Measurements from ENCODE around the gene CNTN2.

CNTN2 gene

GRCh38 chr1:205047764-205048231 is 4.8 kb downstream of the CNTN2 start:
- Histone ChIP-seq H3K27me3 (ENCODE audit: insufficient read depth, low read length) (peaks cover 59% of the 10 kb centered on the region), H3K4me1 (ENCODE audit: insufficient read depth, low read length) (peaks cover 6% of the 10 kb centered on the region), H2AFZ (ENCODE audit: low read depth, low read length) (no peak overlapping the region)

DNA sequence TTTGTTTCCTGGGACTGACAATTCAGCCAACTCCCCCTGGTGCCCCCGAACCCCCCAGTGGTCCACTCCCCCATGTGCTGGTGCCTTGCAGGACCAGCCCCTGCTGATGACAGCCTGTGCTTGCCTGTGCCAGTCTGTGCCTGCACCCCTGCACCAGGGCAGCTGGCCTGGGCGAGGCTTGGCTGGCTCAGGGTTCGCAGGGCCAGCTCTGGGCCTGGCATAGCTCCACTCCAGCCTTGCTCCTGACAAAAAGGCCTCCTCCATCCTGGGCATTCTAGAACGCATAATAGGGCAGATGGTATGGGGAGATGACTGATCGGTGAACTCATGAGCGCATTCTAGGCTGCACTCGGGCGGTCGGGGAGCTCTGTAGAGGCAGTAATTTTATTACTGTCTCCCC is 5.4 kb downstream of the CNTN2 start:
- no peak overlapping the region for H2AFZ ChIP-seq (ENCODE audit: low read depth, low read length)
- H3K4me3 ChIP-seq (ENCODE audit: low read length), result no peak overlapping the region
- H3K9me3 ChIP-seq (ENCODE audit: low read length), result no peaks in the 10 kb centered on the region
- no peaks in the 10 kb centered on the region for H3K36me3 ChIP-seq (ENCODE audit: insufficient read depth, low read length)
- H3K27me3 ChIP-seq (ENCODE audit: insufficient read depth, low read length), result peaks cover 60% of the 10 kb centered on the region
- peaks cover 2% of the 10 kb centered on the region for H3K4me1 ChIP-seq (ENCODE audit: insufficient read depth, low read length)

More at GRCh38 chr1:205047764-205048231, 4.8 kb downstream of the CNTN2 start:
- Histone ChIP-seq H3K4me3 (ENCODE audit: low read length) (no peak overlapping the region), H3K9me3 (ENCODE audit: low read length) (no peaks in the 10 kb centered on the region), H3K36me3 (ENCODE audit: insufficient read depth, low read length) (no peaks in the 10 kb centered on the region)

DNA sequence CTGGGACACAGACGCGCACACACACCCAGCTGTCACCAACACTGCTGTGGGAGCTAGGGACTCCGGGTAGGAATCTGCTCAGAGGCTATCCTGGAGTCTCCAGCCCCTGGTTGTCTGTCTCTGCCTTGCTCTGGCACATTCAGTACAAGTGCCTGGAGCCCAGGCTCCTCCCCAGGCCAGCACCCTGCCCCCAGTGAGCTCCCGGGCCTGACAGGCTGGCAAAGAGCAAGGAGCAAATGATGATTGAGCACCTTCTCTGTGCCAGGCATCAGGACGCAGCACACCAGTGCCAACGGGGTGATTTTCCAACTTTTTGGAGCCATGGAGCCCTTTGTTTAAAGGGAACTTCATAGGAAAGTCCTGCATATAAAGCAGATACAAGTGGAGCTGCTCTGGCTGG is 6.5 kb downstream of the CNTN2 start:
- H2AFZ ChIP-seq (ENCODE audit: low read depth, low read length), result no peak overlapping the region
- no peak overlapping the region for H3K4me3 ChIP-seq (ENCODE audit: low read length)
- peaks cover 54% of the 10 kb centered on the region for H3K27me3 ChIP-seq (ENCODE audit: insufficient read depth, low read length)
- H3K36me3 ChIP-seq (ENCODE audit: insufficient read depth, low read length), result no peaks in the 10 kb centered on the region
- no peaks in the 10 kb centered on the region for H3K4me1 ChIP-seq (ENCODE audit: insufficient read depth, low read length)
- H3K9me3 ChIP-seq (ENCODE audit: low read length), result no peaks in the 10 kb centered on the region

DNA sequence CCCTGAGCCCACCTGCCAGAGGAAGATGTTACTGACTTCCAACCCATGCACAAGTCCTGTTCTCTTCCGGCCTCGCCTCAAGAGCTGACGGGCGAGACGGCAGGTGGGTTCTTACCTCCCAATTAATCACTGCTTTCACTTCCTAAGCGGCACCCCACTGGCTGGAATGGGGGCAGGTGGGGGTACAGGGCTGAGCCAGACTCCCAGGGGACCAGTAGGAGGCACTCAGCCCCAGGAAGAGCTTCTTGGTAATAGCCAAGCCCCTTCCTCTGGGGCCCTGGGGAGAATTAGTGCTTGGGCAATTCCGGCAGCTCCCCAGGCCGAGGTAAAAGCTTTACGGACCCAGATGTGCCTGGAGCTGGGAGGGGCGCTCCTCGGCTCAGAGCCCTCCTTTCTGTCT is 9.7 kb downstream of the CNTN2 start:
- Histone ChIP-seq H3K4me1 (ENCODE audit: insufficient read depth, low read length) (no peaks in the 10 kb centered on the region), H3K27me3 (ENCODE audit: insufficient read depth, low read length) (peaks cover 31% of the 10 kb centered on the region), H3K36me3 (ENCODE audit: insufficient read depth, low read length) (no peaks in the 10 kb centered on the region)

GRCh38 chr1:205053296-205053695 is 10.3 kb downstream of the CNTN2 start:
- Histone ChIP-seq H2AFZ (ENCODE audit: low read depth, low read length) (no peak overlapping the region), H3K4me3 (ENCODE audit: low read length) (no peak overlapping the region), H3K36me3 (ENCODE audit: insufficient read depth, low read length) (no peaks in the 10 kb centered on the region), H3K9me3 (ENCODE audit: low read length) (no peaks in the 10 kb centered on the region), H3K27me3 (ENCODE audit: insufficient read depth, low read length) (peaks cover 26% of the 10 kb centered on the region), H3K4me1 (ENCODE audit: insufficient read depth, low read length) (no peaks in the 10 kb centered on the region)

More for the DNA sequence above, 9.7 kb downstream of the CNTN2 start:
- Histone ChIP-seq H3K9me3 (ENCODE audit: low read length) (no peaks in the 10 kb centered on the region), H3K4me3 (ENCODE audit: low read length) (no peak overlapping the region), H2AFZ (ENCODE audit: low read depth, low read length) (no peak overlapping the region)

GRCh38 chr1:205054013-205054412 is 11.0 kb downstream of the CNTN2 start:
- Histone ChIP-seq H3K4me3 (ENCODE audit: low read length) (no peak overlapping the region), H3K36me3 (ENCODE audit: insufficient read depth, low read length) (no peaks in the 10 kb centered on the region), H2AFZ (ENCODE audit: low read depth, low read length) (no peak overlapping the region), H3K27me3 (ENCODE audit: insufficient read depth, low read length) (peaks cover 23% of the 10 kb centered on the region), H3K4me1 (ENCODE audit: insufficient read depth, low read length) (no peaks in the 10 kb centered on the region), H3K9me3 (ENCODE audit: low read length) (no peaks in the 10 kb centered on the region)

DNA sequence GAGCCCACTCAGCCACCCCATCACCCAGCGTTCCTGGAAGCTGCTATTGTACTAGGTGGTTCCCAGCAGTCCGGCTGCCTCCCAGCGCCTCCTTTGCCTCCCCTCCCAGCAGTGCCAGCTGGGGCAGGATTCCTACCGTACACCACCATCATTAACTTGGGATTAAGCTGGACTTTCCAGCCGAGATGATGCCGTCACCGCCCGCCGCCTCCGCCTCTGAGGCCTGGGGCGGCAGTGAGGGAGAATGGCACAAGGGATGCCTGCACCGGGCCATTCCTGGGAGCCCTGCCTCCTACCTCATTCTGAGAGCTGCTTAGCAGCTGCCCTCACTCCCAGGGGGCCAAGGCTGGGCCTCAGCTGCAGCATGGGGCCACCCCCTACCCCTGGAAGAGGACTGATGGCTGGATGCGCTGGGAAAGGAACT is 13.2 kb downstream of the CNTN2 start:
- Histone ChIP-seq H3K36me3 (ENCODE audit: insufficient read depth, low read length) (no peaks in the 10 kb centered on the region), H3K4me1 (ENCODE audit: insufficient read depth, low read length) (no peaks in the 10 kb centered on the region), H3K27me3 (ENCODE audit: insufficient read depth, low read length) (peaks cover 11% of the 10 kb centered on the region), H3K4me3 (ENCODE audit: low read length) (no peak overlapping the region), H2AFZ (ENCODE audit: low read depth, low read length) (no peak overlapping the region), H3K9me3 (ENCODE audit: low read length) (no peaks in the 10 kb centered on the region)

DNA sequence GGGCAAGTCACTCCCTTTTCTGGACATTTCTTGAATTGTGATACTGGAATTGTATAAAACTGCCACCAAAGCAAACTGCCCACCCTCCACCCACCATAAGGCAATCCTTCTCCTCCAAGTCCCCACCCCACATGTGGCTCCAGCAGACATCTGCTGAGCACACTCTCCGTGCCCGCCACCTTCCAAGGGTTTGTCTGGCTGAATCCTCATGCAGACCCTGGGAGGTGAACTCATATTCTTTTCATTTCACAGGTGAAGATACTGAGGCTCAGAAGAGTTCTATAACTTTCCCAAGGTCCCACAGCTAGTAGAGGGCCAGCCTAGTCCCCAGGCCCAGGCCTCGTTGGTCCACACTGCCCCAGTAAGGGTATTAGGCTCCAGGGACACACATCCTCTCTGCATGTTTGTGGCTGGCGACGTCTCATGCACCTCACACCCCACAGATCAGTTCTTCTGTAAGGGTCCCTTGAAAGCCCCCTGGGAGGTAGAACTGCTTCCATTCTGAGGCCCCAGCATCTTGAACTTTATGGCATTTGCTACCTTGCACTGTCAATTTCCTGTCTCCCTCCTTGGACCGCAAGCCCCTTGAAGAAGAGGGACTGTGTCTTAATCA is 14.1 kb downstream of the CNTN2 start:
- Histone ChIP-seq H3K36me3 (ENCODE audit: insufficient read depth, low read length) (no peaks in the 10 kb centered on the region), H3K9me3 (ENCODE audit: low read length) (no peaks in the 10 kb centered on the region), H3K4me3 (ENCODE audit: low read length) (no peak overlapping the region), H3K4me1 (ENCODE audit: insufficient read depth, low read length) (no peaks in the 10 kb centered on the region), H2AFZ (ENCODE audit: low read depth, low read length) (no peak overlapping the region), H3K27me3 (ENCODE audit: insufficient read depth, low read length) (peaks cover 11% of the 10 kb centered on the region)

- H3K4me1 ChIP-seq (ENCODE audit: insufficient read depth, low read length), result no peaks in the 10 kb centered on the region
- H3K27me3 ChIP-seq (ENCODE audit: insufficient read depth, low read length), result peaks cover 10% of the 10 kb centered on the region
- no peaks in the 10 kb centered on the region for H3K9me3 ChIP-seq (ENCODE audit: low read length)
- no peaks in the 10 kb centered on the region for H3K36me3 ChIP-seq (ENCODE audit: insufficient read depth, low read length)
- no peak overlapping the region for H2AFZ ChIP-seq (ENCODE audit: low read depth, low read length)
- no peak overlapping the region for H3K4me3 ChIP-seq (ENCODE audit: low read length)
Measured at GRCh38 chr1:205057808-205058575, 15.0 kb downstream of the CNTN2 start.

- Histone ChIP-seq H3K4me3 (ENCODE audit: low read length) (no peak overlapping the region), H3K27me3 (ENCODE audit: insufficient read depth, low read length) (peaks cover 8% of the 10 kb centered on the region), H3K36me3 (ENCODE audit: insufficient read depth, low read length) (no peaks in the 10 kb centered on the region), H3K9me3 (ENCODE audit: low read length) (no peaks in the 10 kb centered on the region), H2AFZ (ENCODE audit: low read depth, low read length) (no peak overlapping the region), H3K4me1 (ENCODE audit: insufficient read depth, low read length) (no peaks in the 10 kb centered on the region)
Measured at GRCh38 chr1:205058853-205059252, 15.8 kb downstream of the CNTN2 start.

- Histone ChIP-seq H3K4me1 (ENCODE audit: insufficient read depth, low read length) (no peaks in the 10 kb centered on the region), H3K27me3 (ENCODE audit: insufficient read depth, low read length) (peaks cover 1% of the 10 kb centered on the region), H3K36me3 (ENCODE audit: insufficient read depth, low read length) (no peaks in the 10 kb centered on the region), H2AFZ (ENCODE audit: low read depth, low read length) (no peak overlapping the region), H3K9me3 (ENCODE audit: low read length) (no peaks in the 10 kb centered on the region), H3K4me3 (ENCODE audit: low read length) (no peak overlapping the region)
Measured at GRCh38 chr1:205059660-205060059, 16.6 kb downstream of the CNTN2 start.

- Histone ChIP-seq H2AFZ (ENCODE audit: low read depth, low read length) (no peak overlapping the region), H3K9me3 (ENCODE audit: low read length) (no peaks in the 10 kb centered on the region), H3K4me3 (ENCODE audit: low read length) (no peak overlapping the region), H3K4me1 (ENCODE audit: insufficient read depth, low read length) (no peaks in the 10 kb centered on the region), H3K36me3 (ENCODE audit: insufficient read depth, low read length) (no peaks in the 10 kb centered on the region), H3K27me3 (ENCODE audit: insufficient read depth, low read length) (no peaks in the 10 kb centered on the region)
Measured at GRCh38 chr1:205060746-205061145, 17.7 kb downstream of the CNTN2 start.

DNA sequence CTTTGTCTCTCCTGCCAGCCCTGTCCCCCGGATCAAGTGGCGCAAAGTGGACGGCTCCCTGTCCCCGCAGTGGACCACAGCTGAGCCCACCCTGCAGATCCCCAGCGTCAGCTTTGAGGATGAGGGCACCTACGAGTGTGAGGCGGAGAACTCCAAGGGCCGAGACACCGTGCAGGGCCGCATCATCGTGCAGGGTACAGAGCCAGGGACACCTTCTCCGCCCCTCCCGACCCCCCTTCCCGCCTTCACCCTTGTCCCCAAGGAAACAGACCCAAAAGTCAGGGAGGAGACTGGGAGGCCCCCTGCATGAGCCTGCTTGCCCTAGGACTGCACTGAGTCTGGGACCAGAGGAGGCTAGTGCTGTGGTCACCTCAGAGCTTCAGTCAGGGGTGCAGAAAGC is 18.2 kb downstream of the CNTN2 start:
- no peak overlapping the region for H2AFZ ChIP-seq (ENCODE audit: low read depth, low read length)
- H3K4me3 ChIP-seq (ENCODE audit: low read length), result no peak overlapping the region
- no peaks in the 10 kb centered on the region for H3K9me3 ChIP-seq (ENCODE audit: low read length)
- no peaks in the 10 kb centered on the region for H3K36me3 ChIP-seq (ENCODE audit: insufficient read depth, low read length)
- no peaks in the 10 kb centered on the region for H3K4me1 ChIP-seq (ENCODE audit: insufficient read depth, low read length)
- H3K27me3 ChIP-seq (ENCODE audit: insufficient read depth, low read length), result no peaks in the 10 kb centered on the region

Measured in neuron (in vitro differentiated cells).